Measurements from ENCODE around the gene SUSD3.
"Not testable (repeated sequence)": the region's sequence is repeated elsewhere in the genome, so short reads cannot be mapped to it uniquely, and the experiment has no call there.

Gene SUSD3

DNA sequence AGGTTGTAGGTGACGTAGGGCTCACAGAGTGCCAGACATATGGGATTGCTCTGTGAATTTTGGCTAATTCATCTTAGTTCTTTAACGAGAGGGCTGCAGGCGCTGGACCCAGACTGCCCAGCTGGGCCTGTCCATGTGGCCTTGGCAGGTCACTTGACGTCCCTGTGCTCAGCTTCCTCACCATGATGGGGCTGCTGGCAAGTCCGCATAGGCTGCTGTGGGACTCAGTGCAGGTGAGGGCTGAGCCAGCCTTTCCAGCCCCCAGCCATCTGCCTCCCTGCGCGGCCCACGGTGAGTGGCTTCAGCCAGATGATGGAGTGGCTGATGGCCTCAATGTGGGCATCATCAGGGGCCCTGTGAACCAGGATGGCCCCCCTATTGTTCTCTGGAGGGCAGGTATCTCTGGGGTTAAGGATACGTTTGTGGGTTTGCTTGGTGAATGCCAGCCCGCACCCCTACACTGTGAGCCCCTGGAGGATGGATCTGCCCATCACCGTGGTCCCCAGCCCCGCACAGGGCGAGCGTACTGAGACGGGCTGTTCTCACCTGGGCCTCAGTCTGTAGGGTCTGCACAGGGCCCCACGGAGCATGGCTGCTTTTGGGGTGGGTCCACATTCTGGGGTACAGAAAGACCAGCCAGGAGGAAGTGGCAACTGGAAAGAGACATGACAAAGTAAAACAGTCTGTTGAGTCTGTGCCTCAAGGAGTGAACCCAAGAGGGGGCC lies 41.2 kb downstream of the SUSD3 start:
- Histone ChIP-seq H3K4me2 (ENCODE audit: low read length) (no peak overlapping the region), H3K4me1 (ENCODE audit: control insufficient read depth, low read length) (peaks cover 21% of the 10 kb centered on the region), H3K27me3 (ENCODE audit: control insufficient read depth, low read length) (no peaks in the 10 kb centered on the region), H3K4me3 (ENCODE audit: low read length) (no peak overlapping the region), H3K27ac (ENCODE audit: low read depth, low read length) (no peak overlapping the region), H3K9me2 (replicated peaks; ENCODE audit: control insufficient read depth, low read length) (no peaks in the 10 kb centered on the region), H3K79me2 (ENCODE audit: control insufficient read depth, low read length) (peaks cover 16% of the 10 kb centered on the region), H3K9me3 (ENCODE audit: control insufficient read depth, insufficient read depth, low read length) (no peaks in the 10 kb centered on the region), H3K36me3 (ENCODE audit: control insufficient read depth, low read length) (no peaks in the 10 kb centered on the region), H4K20me1 (ENCODE audit: control insufficient read depth, insufficient read depth, low read depth, low read length) (no peaks in the 10 kb centered on the region), H3F3A (ENCODE audit: control insufficient read depth, insufficient read depth) (0 out of 2 replicates have a peak, but pooled peaks cover 6% of the 10 kb centered on the region)
- TF ChIP-seq CTCF (IDR thresholded peaks at IDR 0.05; ENCODE audit: low read depth, low read length, poor library complexity, severe bottlenecking) = no peak
- no peak for TF ChIP-seq EZH2phosphoT487 (IDR thresholded peaks at IDR 0.05; ENCODE audit: borderline replicate concordance, low read length)

- peaks cover 15% of the 10 kb centered on the region for H3K4me1 ChIP-seq (ENCODE audit: control insufficient read depth, low read length)
- H4K20me1 ChIP-seq (ENCODE audit: control insufficient read depth, insufficient read depth, low read depth, low read length) = no peaks in the 10 kb centered on the region
- peaks cover 16% of the 10 kb centered on the region for H3K79me2 ChIP-seq (ENCODE audit: control insufficient read depth, low read length)
- no peaks in the 10 kb centered on the region for H3K9me2 ChIP-seq (replicated peaks; ENCODE audit: control insufficient read depth, low read length)
- no peak overlapping the region for H3K27ac ChIP-seq (ENCODE audit: low read depth, low read length)
- H3K27me3 ChIP-seq (ENCODE audit: control insufficient read depth, low read length) = no peaks in the 10 kb centered on the region
- H3K4me3 ChIP-seq (ENCODE audit: low read length) = no peak overlapping the region
- no peak overlapping the region for H3K4me2 ChIP-seq (ENCODE audit: low read length)
- 0 out of 2 replicates have a peak, but pooled peaks cover 6% of the 10 kb centered on the region for H3F3A ChIP-seq (ENCODE audit: control insufficient read depth, insufficient read depth)
- TF ChIP-seq EZH2phosphoT487 (IDR thresholded peaks at IDR 0.05; ENCODE audit: borderline replicate concordance, low read length) (no peak), CTCF (IDR thresholded peaks at IDR 0.05; ENCODE audit: low read depth, low read length, poor library complexity, severe bottlenecking) (no peak)
- H3K9me3 ChIP-seq (ENCODE audit: control insufficient read depth, insufficient read depth, low read length) = no peaks in the 10 kb centered on the region
- H3K36me3 ChIP-seq (ENCODE audit: control insufficient read depth, low read length) = no peaks in the 10 kb centered on the region
These were observed 41.8 kb downstream of the SUSD3 start for GRCh38 chr9:93100276-93100636.

- not testable (repeated sequence) for H3K36me3 ChIP-seq (ENCODE audit: control insufficient read depth, low read length); H3K4me2 ChIP-seq (ENCODE audit: low read length); H3K9me2 ChIP-seq (replicated peaks; ENCODE audit: control insufficient read depth, low read length); H4K20me1 ChIP-seq (ENCODE audit: control insufficient read depth, insufficient read depth, low read depth, low read length); H3F3A ChIP-seq (ENCODE audit: control insufficient read depth, insufficient read depth); H3K27ac ChIP-seq (ENCODE audit: low read depth, low read length); H3K27me3 ChIP-seq (ENCODE audit: control insufficient read depth, low read length); H3K9me3 ChIP-seq (ENCODE audit: control insufficient read depth, insufficient read depth, low read length); H3K4me3 ChIP-seq (ENCODE audit: low read length)
- H3K79me2 ChIP-seq (ENCODE audit: control insufficient read depth, low read length) = peaks cover 16% of the 10 kb centered on the region
- peaks cover 17% of the 10 kb centered on the region for H3K4me1 ChIP-seq (ENCODE audit: control insufficient read depth, low read length)
These were observed 42.6 kb downstream of the SUSD3 start for GRCh38 chr9:93101086-93101485.

DNA sequence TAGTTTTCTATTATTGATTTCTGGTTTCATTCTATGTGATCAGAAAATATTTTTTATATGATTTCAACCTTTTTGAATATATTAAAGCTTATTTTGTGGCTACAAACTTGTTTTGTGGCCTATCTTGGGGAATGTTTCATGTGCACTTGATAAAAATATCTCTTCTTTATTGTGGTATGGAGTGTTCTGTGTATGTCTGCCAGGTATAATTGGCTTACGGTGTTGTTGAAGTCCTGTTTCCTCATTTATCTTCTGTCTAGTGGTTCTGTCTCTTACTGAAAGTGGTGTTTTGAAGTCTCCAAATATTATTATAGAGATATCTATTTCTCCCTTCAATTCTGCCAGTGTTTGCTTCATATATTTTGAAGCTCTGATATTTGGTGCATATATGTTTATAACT lies 47.1 kb downstream of the SUSD3 start:
- Histone ChIP-seq H3K4me1 (ENCODE audit: control insufficient read depth, low read length) (peaks cover 34% of the 10 kb centered on the region), H3K9me2 (replicated peaks; ENCODE audit: control insufficient read depth, low read length) (no peaks in the 10 kb centered on the region), H3K36me3 (ENCODE audit: control insufficient read depth, low read length) (no peaks in the 10 kb centered on the region; the same call in 1 of the 2 replicates), H3K4me2 (ENCODE audit: low read length) (no peak overlapping the region), H3K79me2 (ENCODE audit: control insufficient read depth, low read length) (peaks cover 1% of the 10 kb centered on the region; the same call in 1 of the 2 replicates), H3K4me3 (ENCODE audit: low read length) (no peak overlapping the region), H3K27ac (ENCODE audit: low read depth, low read length) (no peak overlapping the region), H3K9me3 (ENCODE audit: control insufficient read depth, insufficient read depth, low read length) (no peaks in the 10 kb centered on the region), H4K20me1 (ENCODE audit: control insufficient read depth, insufficient read depth, low read depth, low read length) (no peaks in the 10 kb centered on the region), H3K27me3 (ENCODE audit: control insufficient read depth, low read length) (no peaks in the 10 kb centered on the region), H3F3A (ENCODE audit: control insufficient read depth, insufficient read depth) (0 out of 2 replicates have a peak, but pooled peaks cover 6% of the 10 kb centered on the region)
- no peak for TF ChIP-seq EZH2phosphoT487 (IDR thresholded peaks at IDR 0.05; ENCODE audit: borderline replicate concordance, low read length)
- TF ChIP-seq CTCF (IDR thresholded peaks at IDR 0.05; ENCODE audit: low read depth, low read length, poor library complexity, severe bottlenecking) = no peak
